K562 (cell line): ENCODE results near the gene SPATA25. TPM values are rescaled to one million over a fixed set of nuclear protein-coding genes. Genes with fewer than 3 reads are reported as not detected.
A peak's percentile ranks its signal among the peaks of the same experiment; 100 is the strongest.

ENCODE experiments used
- ATF1 ChIP-seq, 2 experiments: fragments of 450-650 bp in 1 of 2; IDR thresholded peaks; 2 replicates each; pipeline ENCODE4 v1.6.1; 2016; ENCODE audit warnings: missing compliant biosample characterization in 1 of 2, missing genetic modification characterization in 1 of 2
- C11orf30 ChIP-seq: fragments of 450-650 bp; IDR thresholded peaks from 2 replicates; pipeline ENCODE4 v1.6.1; 2016; ENCODE audit warnings: low read depth, mild to moderate bottlenecking
- CTBP1 ChIP-seq: fragments of 450-650 bp; IDR thresholded peaks from 2 replicates; pipeline ENCODE4 v1.6.1; 2016; ENCODE audit warnings: borderline replicate concordance
- ETV6 ChIP-seq, 3 experiments: fragments of 150-350 bp in 1 of 3; sonication (generic) in 1 of 3; formaldehyde crosslinking in 1 of 3; IDR thresholded peaks; 2 replicates each; pipeline versions ENCODE4 v1.6.1 to v1.8.0; 2014 to 2022; ENCODE audit warnings: borderline replicate concordance in 2 of 3, low read depth in 2 of 3, antibody characterized with exemption in 1 of 3, low read length in 1 of 3, mild to moderate bottlenecking in 1 of 3, missing genetic modification reagents in 1 of 3
- GMEB1 ChIP-seq: fragments of 250-450 bp; sonication (Bioruptor Pico); IDR thresholded peaks from 2 replicates; pipeline ENCODE4 v1.4.0; 2020; ENCODE audit warnings: mild to moderate bottlenecking
- MAFG ChIP-seq: fragments of 450-650 bp; conservative IDR thresholded peaks from 2 replicates; pipeline ENCODE4 v1.6.1; 2016; ENCODE audit warnings: missing genetic modification characterization, missing compliant biosample characterization
- MCM2 ChIP-seq: fragments of 450-650 bp; IDR thresholded peaks from 2 replicates; pipeline ENCODE4 v1.6.1; 2017; ENCODE audit warnings: low read depth, mild to moderate bottlenecking
- MEIS2 ChIP-seq: fragments of 450-650 bp; IDR thresholded peaks from 2 replicates; pipeline ENCODE4 v1.6.1; 2014; ENCODE audit warnings: mild to moderate bottlenecking; ENCODE audit not compliant: partially characterized antibody
- PHB2 ChIP-seq: fragments of 450-650 bp; IDR thresholded peaks from 2 replicates; pipeline ENCODE4 v1.6.1; 2017; ENCODE audit warnings: low read depth
- RBM39 ChIP-seq: fragments of 200-400 bp; formaldehyde crosslinking; optimal IDR thresholded peaks from 2 replicates; pipeline ENCODE3; 2018; ENCODE audit warnings: low read depth, low read length
- RCOR1 ChIP-seq, 2 experiments: IDR thresholded peaks; 2 replicates each; pipeline ENCODE4 v1.6.1; 2012; ENCODE audit warnings: low read depth in 2 of 2, low read length in 2 of 2, borderline replicate concordance in 1 of 2, improper control_type of control experiment in 1 of 2
- SIRT6 ChIP-seq: IDR thresholded peaks from one replicate; pipeline ENCODE4 v1.6.1; 2012; ENCODE audit warnings: low read depth, mild to moderate bottlenecking, control low read depth, inconsistent platforms, low read length, moderate library complexity
- SLC30A9 ChIP-seq: fragments of 250-450 bp; sonication (Bioruptor Pico); IDR thresholded peaks from 2 replicates; pipeline ENCODE4 v1.8.0; 2022; ENCODE audit warnings: mild to moderate bottlenecking, moderate library complexity
- SMARCE1 ChIP-seq: fragments of 450-650 bp; IDR thresholded peaks from 2 replicates; pipeline ENCODE4 v1.7.1; 2016; ENCODE audit warnings: mild to moderate bottlenecking
- SREBF2 ChIP-seq: sonication (generic); formaldehyde crosslinking; IDR thresholded peaks from 2 replicates; pipeline ENCODE4 v1.4.0; 2020; ENCODE audit warnings: mild to moderate bottlenecking, missing genetic modification reagents
- SRSF7 ChIP-seq: fragments of 200-400 bp; formaldehyde crosslinking; optimal IDR thresholded peaks from 2 replicates; pipeline ENCODE3; 2017; ENCODE audit warnings: mild to moderate bottlenecking, low read depth, low read length
- TBL1XR1 ChIP-seq, 2 experiments: IDR thresholded peaks; 2 replicates each; pipeline ENCODE4 v1.6.1; 2012; ENCODE audit warnings: improper control_type of control experiment in 2 of 2, low read length in 2 of 2, mild to moderate bottlenecking in 1 of 2
- TCF3 ChIP-seq: sonication (generic); formaldehyde crosslinking; IDR thresholded peaks from 2 replicates; pipeline ENCODE4 v1.4.0; 2020; ENCODE audit warnings: mild to moderate bottlenecking, missing genetic modification reagents
- YY1 ChIP-seq, 3 experiments: IDR thresholded peaks; 2 replicates each; pipeline ENCODE4 v1.6.1; 2011; ENCODE audit warnings: low read length in 2 of 3, mild to moderate bottlenecking in 2 of 3, moderate library complexity in 2 of 3, borderline replicate concordance in 1 of 3, control low read depth in 1 of 3, low read depth in 1 of 3; ENCODE audit not compliant: insufficient read depth in 3 of 3, insufficient replicate concordance in 2 of 3, control insufficient read depth in 1 of 3, insufficient read length in 1 of 3; ENCODE audit errors: extremely low read depth in 1 of 3
- ZNF217 ChIP-seq: sonication (generic); formaldehyde crosslinking; IDR thresholded peaks from 2 replicates; pipeline ENCODE4 v1.8.0; 2022; ENCODE audit warnings: mild to moderate bottlenecking, missing genetic modification reagents
- ZNF507 ChIP-seq: conservative IDR thresholded peaks from 2 replicates; pipeline ENCODE4 v1.6.1; 2017; ENCODE audit warnings: missing genetic modification characterization, missing compliant biosample characterization
- polyA plus RNA-seq, 8 experiments: library from polyadenylated mRNA; depleted of rRNA in 4 of 8; stranded (reverse) in 5 of 8; unstranded in 3 of 8; fragments of >200 nt; fragmentation: Nextera tagmentation in 2 of 8; fragmentation: Illumina TruSeq in 1 of 8; extraction: Ambion mirVana in 2 of 8; extraction: Trizol in 1 of 8; gene quantifications; 2 replicates each; pipeline versions ENCODE4 v1.2.1 to v1.2.3, GENCODE V29; 2011 to 2014; ENCODE audit warnings: inconsistent platforms in 1 of 8, missing spikeins in 1 of 8
- total RNA-seq, 7 experiments: library from RNA; depleted of rRNA in 6 of 7; stranded (reverse); fragments of >200 nt in 6 of 7; fragmentation: Illumina TruSeq in 2 of 7; extraction: Trizol in 2 of 7; gene quantifications; 2 replicates each; pipeline versions ENCODE4 v1.2.1 to v1.2.3, GENCODE V29; 2011 to 2021; ENCODE audit warnings: low replicate concordance in 1 of 7
- TF ChIP-seq, protein P1 (sequence below): sonication (generic); formaldehyde crosslinking; IDR thresholded peaks from 2 replicates; pipeline ENCODE4 v1.8.0; 2022; ENCODE audit warnings: missing genetic modification reagents, mild to moderate bottlenecking, moderate library complexity, borderline replicate concordance
- TF ChIP-seq, protein P2 (sequence below): sonication (generic); formaldehyde crosslinking; IDR thresholded peaks from 2 replicates; pipeline ENCODE4 v1.8.1; 2023; ENCODE audit warnings: mild to moderate bottlenecking, missing genetic modification reagents

SPATA25 gene
- total and polyA plus RNA-seq, 9 of the 15 experiments (the other 6 are each of a cell fraction or from before 2014, with no cell fraction given) = 0.21 to 0.95 (median 0.53) TPM; not detected in 3

- TF ChIP-seq, protein P1, sequence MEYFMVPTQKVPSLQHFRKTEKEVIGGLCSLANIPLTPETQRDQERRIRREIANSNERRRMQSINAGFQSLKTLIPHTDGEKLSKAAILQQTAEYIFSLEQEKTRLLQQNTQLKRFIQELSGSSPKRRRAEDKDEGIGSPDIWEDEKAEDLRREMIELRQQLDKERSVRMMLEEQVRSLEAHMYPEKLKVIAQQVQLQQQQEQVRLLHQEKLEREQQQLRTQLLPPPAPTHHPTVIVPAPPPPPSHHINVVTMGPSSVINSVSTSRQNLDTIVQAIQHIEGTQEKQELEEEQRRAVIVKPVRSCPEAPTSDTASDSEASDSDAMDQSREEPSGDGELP = peak; percentile 66; the same call in 1 of the 2 replicates
- TF ChIP-seq TBL1XR1 (IDR thresholded peaks at IDR 0.05; ENCODE audit: low read length in 2 of 2) (peak in 1 of 2 experiments; percentile 50; a peak in 2 of 4 replicates), YY1 (IDR thresholded peaks at IDR 0.05; ENCODE audit: borderline replicate concordance in 1 of 3, control insufficient read depth in 1 of 3, extremely low read depth in 1 of 3, insufficient read depth in 3 of 3, insufficient read length in 1 of 3, insufficient replicate concordance in 2 of 3, low read depth in 1 of 3, low read length in 2 of 3) (peak in 2 of 3 experiments; percentile 33 to 67), GMEB1 (CRISPR knock-in tag) (no peak), ATF1 (CRISPR knock-in tag; IDR thresholded peaks at IDR 0.05) (no peak), ATF1 (tag; IDR thresholded peaks at IDR 0.05) (peak; percentile 32), SLC30A9 (CRISPR knock-in tag) (no peak), MCM2 (no peak), SRSF7 (no peak), MEIS2 (peak; percentile 20), PHB2 (no peak; the same call in 1 of the 2 replicates), RCOR1 (IDR thresholded peaks at IDR 0.05; ENCODE audit: borderline replicate concordance in 1 of 2, low read depth in 2 of 2, low read length in 2 of 2) (peak; percentile 42 to 81; a peak in 3 of 4 replicates), C11orf30 (peak; percentile 80), ZNF217 (no peak), CTBP1 (peak; percentile 80), RBM39 (no peak), ETV6 (IDR thresholded peaks at IDR 0.05; ENCODE audit: borderline replicate concordance in 1 of 2, low read depth in 2 of 2, low read length in 1 of 2) (no peak), ETV6 (CRISPR knock-in tag; IDR thresholded peaks at IDR 0.05; ENCODE audit: borderline replicate concordance) (no peak), ZNF507 (tag) (no peak), SREBF2 (CRISPR knock-in tag) (0 out of 2 replicates have a peak, but pooled peaks have one; percentile 46), SMARCE1 (peak; percentile 44; the same call in 1 of the 2 replicates), SIRT6 (no peak), TCF3 (CRISPR knock-in tag) (peak; percentile 39; the same call in 1 of the 2 replicates), MAFG (tag) (0 out of 2 replicates have a peak, but pooled peaks have one; percentile 27)
- TF ChIP-seq, protein P2, sequence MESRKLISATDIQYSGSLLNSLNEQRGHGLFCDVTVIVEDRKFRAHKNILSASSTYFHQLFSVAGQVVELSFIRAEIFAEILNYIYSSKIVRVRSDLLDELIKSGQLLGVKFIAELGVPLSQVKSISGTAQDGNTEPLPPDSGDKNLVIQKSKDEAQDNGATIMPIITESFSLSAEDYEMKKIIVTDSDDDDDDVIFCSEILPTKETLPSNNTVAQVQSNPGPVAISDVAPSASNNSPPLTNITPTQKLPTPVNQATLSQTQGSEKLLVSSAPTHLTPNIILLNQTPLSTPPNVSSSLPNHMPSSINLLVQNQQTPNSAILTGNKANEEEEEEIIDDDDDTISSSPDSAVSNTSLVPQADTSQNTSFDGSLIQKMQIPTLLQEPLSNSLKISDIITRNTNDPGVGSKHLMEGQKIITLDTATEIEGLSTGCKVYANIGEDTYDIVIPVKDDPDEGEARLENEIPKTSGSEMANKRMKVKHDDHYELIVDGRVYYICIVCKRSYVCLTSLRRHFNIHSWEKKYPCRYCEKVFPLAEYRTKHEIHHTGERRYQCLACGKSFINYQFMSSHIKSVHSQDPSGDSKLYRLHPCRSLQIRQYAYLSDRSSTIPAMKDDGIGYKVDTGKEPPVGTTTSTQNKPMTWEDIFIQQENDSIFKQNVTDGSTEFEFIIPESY (CRISPR knock-in tag) = peak; percentile 93
Measured at GRCh38 chr20:45910670-45911485, 23.5 kb upstream of the SPATA25 start (continued).
